Fibroblast of lung (primary cell): ENCODE data around the gene PGAM2.
"Not testable (repeated sequence)": the region's sequence is repeated elsewhere in the genome, so short reads cannot be mapped to it uniquely, and the experiment has no call there.

Experiments used
- EZH2 ChIP-seq: IDR thresholded peaks from 2 replicates; pipeline ENCODE4 v1.5.1; 2012; ENCODE audit warnings: low read length, control low read depth, mild to moderate bottlenecking; ENCODE audit errors: missing control alignments
- TF ChIP-seq, protein P1 (sequence below), 2 donors: IDR thresholded peaks in 1 of 2; conservative IDR thresholded peaks in 1 of 2; 1 replicate in 1 of 2; 2 replicates in 1 of 2; pipeline ENCODE4 v1.5.1; 2011 to 2012; ENCODE audit warnings: low read length in 2 of 2, control low read depth in 1 of 2, inconsistent platforms in 1 of 2, low read depth in 1 of 2, mild to moderate bottlenecking in 1 of 2

DNA sequence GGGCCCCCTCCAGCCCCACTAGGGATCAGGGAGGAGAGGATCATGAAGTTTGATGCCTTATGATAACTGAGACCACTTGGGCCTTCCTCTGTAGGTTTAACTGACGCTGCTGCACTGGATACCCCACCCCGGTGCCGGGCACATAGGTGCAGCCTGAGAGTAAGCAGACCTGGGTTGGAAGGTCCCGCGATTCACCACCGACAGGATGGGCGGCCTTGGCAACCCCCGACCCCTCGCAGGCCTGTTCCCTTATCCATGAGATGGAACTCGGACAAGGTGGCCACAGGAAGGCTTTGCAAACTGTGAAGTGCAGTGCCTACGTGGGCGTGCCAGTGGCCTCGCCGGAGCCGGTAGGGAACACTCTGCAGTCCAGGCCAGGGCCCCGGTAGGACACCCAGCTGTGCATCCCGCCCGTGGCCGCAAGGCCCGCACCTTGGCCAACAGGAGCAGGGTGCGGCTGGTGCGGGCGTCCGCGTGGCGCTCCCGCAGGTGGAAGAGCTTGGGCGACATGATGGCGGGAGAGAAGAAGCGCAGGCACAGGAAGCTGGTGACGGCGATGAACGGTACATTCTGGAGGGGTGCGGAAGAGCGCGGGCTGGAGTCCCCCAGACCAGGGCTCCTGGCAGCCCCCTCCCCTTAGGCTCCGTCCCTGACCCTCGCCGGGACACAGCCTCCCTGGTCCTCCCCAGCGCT lies 25.4 kb downstream of the PGAM2 start:
- TF ChIP-seq, protein P1, sequence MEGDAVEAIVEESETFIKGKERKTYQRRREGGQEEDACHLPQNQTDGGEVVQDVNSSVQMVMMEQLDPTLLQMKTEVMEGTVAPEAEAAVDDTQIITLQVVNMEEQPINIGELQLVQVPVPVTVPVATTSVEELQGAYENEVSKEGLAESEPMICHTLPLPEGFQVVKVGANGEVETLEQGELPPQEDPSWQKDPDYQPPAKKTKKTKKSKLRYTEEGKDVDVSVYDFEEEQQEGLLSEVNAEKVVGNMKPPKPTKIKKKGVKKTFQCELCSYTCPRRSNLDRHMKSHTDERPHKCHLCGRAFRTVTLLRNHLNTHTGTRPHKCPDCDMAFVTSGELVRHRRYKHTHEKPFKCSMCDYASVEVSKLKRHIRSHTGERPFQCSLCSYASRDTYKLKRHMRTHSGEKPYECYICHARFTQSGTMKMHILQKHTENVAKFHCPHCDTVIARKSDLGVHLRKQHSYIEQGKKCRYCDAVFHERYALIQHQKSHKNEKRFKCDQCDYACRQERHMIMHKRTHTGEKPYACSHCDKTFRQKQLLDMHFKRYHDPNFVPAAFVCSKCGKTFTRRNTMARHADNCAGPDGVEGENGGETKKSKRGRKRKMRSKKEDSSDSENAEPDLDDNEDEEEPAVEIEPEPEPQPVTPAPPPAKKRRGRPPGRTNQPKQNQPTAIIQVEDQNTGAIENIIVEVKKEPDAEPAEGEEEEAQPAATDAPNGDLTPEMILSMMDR (conservative IDR thresholded peaks at IDR 0.05 in 1 of 2, IDR thresholded peaks at IDR 0.05 in 1 of 2; ENCODE audit: low read depth in 1 of 2, low read length in 2 of 2) = not testable (repeated sequence)
- TF ChIP-seq EZH2 = not testable (repeated sequence)
